GM21390 (cell line): Measurements from ENCODE around the gene PLXNC1.

Experiments
- ATAC-seq: cut with Tn5 transposase; IDR thresholded peaks from one replicate; pipeline ENCODE4 v1.9.1; 2021; ENCODE audit not compliant: unreplicated experiment

PLXNC1 gene

GRCh38 chr12:94133964-94134795, 14.2 kb upstream of the PLXNC1 start:
- no peak for ATAC-seq

- no peak for ATAC-seq
These were observed 12.5 kb upstream of the PLXNC1 start for GRCh38 chr12:94135896-94136295.

GRCh38 chr12:94139816-94140215, 8.6 kb upstream of the PLXNC1 start:
- no peak for ATAC-seq

GRCh38 chr12:94140556-94140955, 7.8 kb upstream of the PLXNC1 start:
- no peak for ATAC-seq

- ATAC-seq = no peak
These were observed 7.2 kb upstream of the PLXNC1 start for GRCh38 chr12:94141004-94141764.

GRCh38 chr12:94141892-94142291, 6.5 kb upstream of the PLXNC1 start:
- ATAC-seq = no peak

- no peak for ATAC-seq
These were observed 4.9 kb upstream of the PLXNC1 start for GRCh38 chr12:94143438-94143837.

- ATAC-seq = no peak
These were observed 4.4 kb upstream of the PLXNC1 start for GRCh38 chr12:94143951-94144350.

GRCh38 chr12:94144781-94145180, 3.6 kb upstream of the PLXNC1 start:
- no peak for ATAC-seq

GRCh38 chr12:94145191-94145983, 3.0 kb upstream of the PLXNC1 start:
- ATAC-seq = no peak

GRCh38 chr12:94146166-94146936, 2.0 kb upstream of the PLXNC1 start:
- ATAC-seq = no peak

- ATAC-seq = no peak
These were observed 888 bp upstream of the PLXNC1 start for GRCh38 chr12:94147387-94147990.

GRCh38 chr12:94148739-94149118, 352 bp downstream of the PLXNC1 start:
- ATAC-seq = peak; percentile 5

GRCh38 chr12:94149119-94149780, 873 bp downstream of the PLXNC1 start:
- ATAC-seq = peak; percentile 30

GRCh38 chr12:94149781-94150239, 1.4 kb downstream of the PLXNC1 start:
- ATAC-seq = no peak

GRCh38 chr12:94150240-94151121, 2.1 kb downstream of the PLXNC1 start:
- ATAC-seq = no peak

GRCh38 chr12:94151582-94151981, 3.2 kb downstream of the PLXNC1 start:
- ATAC-seq = no peak

- no peak for ATAC-seq
These were observed 4.1 kb downstream of the PLXNC1 start for GRCh38 chr12:94152292-94153078.
